BJ (cell line): ENCODE data around the gene E2F7. TPM values are rescaled to one million over a fixed set of nuclear protein-coding genes. Genes with fewer than 3 reads are reported as not detected.

ENCODE experiments used
- CTCF ChIA-PET: fragments of 350-600 bp; formaldehyde crosslinking; extraction: SDS; loops from one replicate; lab custom pipeline; 2021; ENCODE audit warnings: antibody characterized with exemption, inconsistent platforms; lab: Yijun Ruan, JAX
- POLR2A ChIA-PET: fragments of 300-600 bp; sonication (Branson Sonifier 250); formaldehyde crosslinking; extraction: SDS; loops from one replicate; lab custom pipeline; 2021; ENCODE audit warnings: antibody characterized with exemption; lab: Charles Lee
- DNase-seq: peaks from one replicate; pipeline ENCODE4 v3.0.0-alpha.2; 2011; ENCODE audit warnings: low read depth
- H3K27me3 ChIP-seq: 2 replicates; pipeline ENCODE4 v1.6.0; 2011; ENCODE audit warnings: low read length; ENCODE audit not compliant: control insufficient read depth, insufficient read depth
- H3K36me3 ChIP-seq: 2 replicates; pipeline ENCODE4 v1.5.1; 2011; ENCODE audit warnings: low read length; ENCODE audit not compliant: control insufficient read depth, insufficient read depth
- H3K4me3 ChIP-seq: 2 replicates; pipeline ENCODE4 v1.5.1; 2011; ENCODE audit warnings: low read depth, mild to moderate bottlenecking, control low read depth, low read length
- CTCF ChIP-seq: IDR thresholded peaks from 2 replicates; pipeline ENCODE4 v1.5.1; 2011; ENCODE audit warnings: low read depth, mild to moderate bottlenecking, control low read depth, inconsistent platforms, low read length, moderate library complexity; ENCODE audit not compliant: insufficient read depth
- polyA plus RNA-seq: library from polyadenylated mRNA; depleted of rRNA; stranded (reverse); fragments of >200 nt; gene quantifications from 2 replicates; pipeline ENCODE4 v1.2.3, GENCODE V29; 2011

Gene E2F7
- polyA plus RNA-seq, 1 experiment = 3.6 TPM

GRCh38 chr12:77060883-77061240 is 4.5 kb downstream of the E2F7 start:
- ChIA-PET POLR2A (interaction anchor here (0.7 kb wide), 1 partner anchor 879 kb away, joined by 4 read pairs; no protein-coding TSS in a partner anchor), CTCF (interaction anchor here (1.1 to 3.5 kb wide), 3 partner anchors 11 to 18 kb away, joined by 5 to 25 read pairs (median 10); no protein-coding TSS in a partner anchor)
- H3K36me3 ChIP-seq = no peaks in the 10 kb centered on the region
- no peaks in the 10 kb centered on the region for H3K27me3 ChIP-seq
- H3K4me3 ChIP-seq = no peak overlapping the region
- DNase-seq = no peak
- TF ChIP-seq CTCF = no peak

GRCh38 chr12:77060136-77060882 is 5.1 kb downstream of the E2F7 start:
- Histone ChIP-seq H3K36me3 (no peaks in the 10 kb centered on the region), H3K27me3 (no peaks in the 10 kb centered on the region), H3K4me3 (no peak overlapping the region)
- no peak for TF ChIP-seq CTCF
- ChIA-PET POLR2A (no interaction called here), CTCF (interaction anchor here (0.6 to 3.5 kb wide), 4 partner anchors 11 to 473 kb away, joined by 3 to 25 read pairs (median 8); no protein-coding TSS in a partner anchor)
- DNase-seq = no peak

GRCh38 chr12:77058740-77059139 is 6.6 kb downstream of the E2F7 start:
- DNase-seq = no peak
- CTCF ChIA-PET = interaction anchor here (1.0 to 3.5 kb wide), 5 partner anchors 9 to 23 kb away, joined by 3 to 25 read pairs (median 10); no protein-coding TSS in a partner anchor
- Histone ChIP-seq H3K4me3 (no peak overlapping the region), H3K27me3 (no peaks in the 10 kb centered on the region), H3K36me3 (no peaks in the 10 kb centered on the region)
- POLR2A ChIA-PET = no interaction called here
- TF ChIP-seq CTCF = no peak

- no peak for DNase-seq
- POLR2A ChIA-PET = no interaction called here
- Histone ChIP-seq H3K36me3 (no peaks in the 10 kb centered on the region), H3K27me3 (no peaks in the 10 kb centered on the region), H3K4me3 (no peak overlapping the region)
- TF ChIP-seq CTCF = no peak
- CTCF ChIA-PET = no interaction called here
Observed at GRCh38 chr12:77054851-77055250, 10.5 kb downstream of the E2F7 start.

- Histone ChIP-seq H3K36me3 (no peaks in the 10 kb centered on the region), H3K4me3 (no peak overlapping the region), H3K27me3 (no peaks in the 10 kb centered on the region)
- no peak for TF ChIP-seq CTCF
- CTCF ChIA-PET = interaction anchor here (0.6 kb wide), 1 partner anchor 29 kb away, joined by 3 read pairs; no protein-coding TSS in a partner anchor
- DNase-seq = no peak
- POLR2A ChIA-PET = no interaction called here
Observed at GRCh38 chr12:77053259-77053658, 12.1 kb downstream of the E2F7 start.
